Erythroblast (primary cell): Measurements from ENCODE around the gene B3GNT9.

ENCODE experiments used
- GATA1 ChIP-seq: IDR thresholded peaks from 2 replicates; pipeline ENCODE4 v1.6.1; 2011; ENCODE audit warnings: low read depth, mild to moderate bottlenecking, control low read depth, low read length, moderate library complexity
- POLR2A ChIP-seq: IDR thresholded peaks from 2 replicates; pipeline ENCODE4 v1.6.1; 2011; ENCODE audit warnings: mild to moderate bottlenecking, low read length

DNA sequence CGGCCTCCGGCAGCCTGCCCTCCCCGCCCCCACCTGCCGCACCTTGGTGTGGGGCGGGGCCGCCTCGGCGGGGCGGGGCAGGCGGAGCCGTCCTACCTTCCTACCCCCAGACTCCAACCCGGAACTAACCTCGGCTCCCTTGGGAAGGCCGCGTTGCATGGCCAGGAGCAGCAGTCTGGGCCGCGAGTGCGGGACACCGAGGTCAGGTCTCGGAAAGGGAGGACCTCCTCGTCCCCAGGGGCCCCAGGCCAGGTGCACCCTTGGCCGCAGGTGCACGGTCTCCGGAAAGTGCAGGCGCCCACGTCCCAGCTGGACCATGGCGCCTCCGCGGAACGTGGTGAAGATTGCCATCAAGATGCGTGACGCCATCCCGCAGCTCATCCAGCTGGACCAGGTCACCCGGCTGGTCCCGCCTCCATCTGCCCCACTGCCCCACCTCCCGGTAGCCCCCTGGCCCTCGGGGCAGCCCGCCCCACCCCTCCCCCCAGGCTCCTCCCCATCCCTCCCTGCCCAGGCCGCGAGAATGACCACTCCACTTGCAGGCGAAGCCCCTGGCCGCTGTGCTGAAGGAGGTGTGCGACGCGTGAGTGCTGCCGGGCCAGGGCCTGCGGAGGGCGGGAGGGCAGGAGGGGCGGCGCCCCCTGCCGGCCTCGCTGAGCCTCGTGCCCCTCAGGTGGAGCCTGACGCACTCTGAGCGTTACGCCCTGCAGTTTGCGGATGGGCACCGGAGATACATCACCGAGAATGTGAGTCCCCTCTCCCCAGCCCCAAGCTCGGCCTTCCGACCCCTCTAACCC, 48.4 kb upstream of the B3GNT9 start, which contains the start of gene ELMO3:
- no peak for TF ChIP-seq POLR2A
- no peak for TF ChIP-seq GATA1
